Measurements from ENCODE around the gene TTC7B.

TTC7B gene

DNA sequence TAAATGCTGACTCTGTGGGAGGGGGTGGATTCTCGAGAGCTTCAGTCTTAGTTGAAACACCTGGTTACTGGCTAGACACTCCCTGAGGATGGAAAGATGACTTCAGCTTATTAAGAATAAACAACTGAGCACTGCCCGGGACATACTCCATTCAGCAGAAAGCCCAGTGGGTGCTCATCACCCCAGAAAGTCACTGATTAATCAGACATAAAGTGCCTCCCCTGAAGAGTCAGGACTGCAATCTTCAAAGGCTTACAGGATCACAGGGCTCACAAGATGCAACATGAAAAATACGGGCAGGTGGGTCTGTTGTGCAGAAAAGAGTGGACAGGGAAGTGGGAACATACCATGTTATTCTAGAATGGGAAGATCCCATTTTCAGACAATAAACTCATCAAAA is 212.4 kb downstream of the TTC7B start:
- Histone ChIP-seq H3K14ac (ENCODE audit: low read length) (no peak overlapping the region), H3K4me1 (ENCODE audit: control insufficient read depth in 2 of 2, insufficient read depth in 1 of 2, low read depth in 1 of 2, low read length in 2 of 2) (peaks cover 11 to 24% of the 10 kb centered on the region in 2 donors), H3K4me3 (ENCODE audit: low read length in 2 of 2) (no peak overlapping the region), H3K9ac (ENCODE audit: low read depth, low read length, poor library complexity) (no peak overlapping the region), H2AFZ (ENCODE audit: low read length) (no peak overlapping the region), H4K91ac (ENCODE audit: low read depth, low read length, poor library complexity) (no peak overlapping the region), H3K4me2 (ENCODE audit: insufficient read depth, low read length, poor library complexity, severe bottlenecking) (no peak overlapping the region), H3K27ac (replicated peaks; ENCODE audit: low read length) (no peak overlapping the region), H2AK5ac (ENCODE audit: low read depth, low read length) (no peak overlapping the region), H3K27me3 (ENCODE audit: control insufficient read depth in 3 of 3, insufficient read depth in 3 of 3, low read depth in 1 of 3, low read length in 3 of 3) (no peaks in the 10 kb centered on the region), H4K8ac (ENCODE audit: low read depth, low read length) (no peak overlapping the region), H2BK120ac (ENCODE audit: low read depth, low read length) (no peak overlapping the region), H3K23ac (ENCODE audit: low read depth, low read length, poor library complexity) (no peak overlapping the region), H2BK15ac (ENCODE audit: low read length) (no peak overlapping the region), H3K79me1 (ENCODE audit: low read depth, low read length) (no peaks in the 10 kb centered on the region), H3K36me3 (replicated peaks in 1 of 2; ENCODE audit: control insufficient read depth in 2 of 2, insufficient read depth in 2 of 2, low read length in 2 of 2) (no peaks in the 10 kb centered on the region), H2BK12ac (ENCODE audit: low read length) (no peak overlapping the region), H3K9me3 (replicated peaks in 1 of 2; ENCODE audit: control insufficient read depth in 2 of 2, insufficient read depth in 1 of 2, low read depth in 1 of 2, low read length in 2 of 2) (no peaks in the 10 kb centered on the region), H3K4ac (ENCODE audit: low read length) (no peak overlapping the region), H3K18ac (ENCODE audit: low read length) (no peak overlapping the region), H2BK5ac (ENCODE audit: low read length) (no peak overlapping the region)
- DNase-seq (ENCODE audit: low spot score), result no peak
- WGBS, 2 donors (ENCODE audit: extremely low coverage in 2 of 2, insufficient read length in 2 of 2, insufficient replicate concordance in 1 of 2), result no CpG with 5 or more reads among the region's 3 CpGs

DNA sequence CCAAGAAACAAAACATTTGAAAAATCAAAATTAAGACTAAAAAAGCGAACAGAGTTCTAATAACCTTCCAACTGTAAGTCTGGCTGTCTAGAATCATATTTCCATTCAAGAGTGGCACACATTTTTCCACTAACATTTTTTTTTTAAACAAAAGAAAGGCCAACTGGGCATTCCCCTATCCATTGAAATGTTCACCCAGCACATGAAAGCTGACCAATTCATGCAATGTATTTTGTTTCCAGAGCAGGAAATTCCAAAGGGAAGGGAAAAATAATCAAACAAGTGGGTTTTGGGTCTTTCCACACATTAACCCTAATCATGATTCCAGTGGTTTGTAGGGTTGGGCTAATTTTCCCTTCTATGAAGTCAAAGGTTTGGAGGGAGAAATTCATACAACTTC is 212.9 kb downstream of the TTC7B start:
- Histone ChIP-seq H3K27ac (replicated peaks; ENCODE audit: low read length) (no peak overlapping the region), H2BK12ac (ENCODE audit: low read length) (no peak overlapping the region), H3K18ac (ENCODE audit: low read length) (no peak overlapping the region), H3K36me3 (replicated peaks in 1 of 2; ENCODE audit: control insufficient read depth in 2 of 2, insufficient read depth in 2 of 2, low read length in 2 of 2) (no peaks in the 10 kb centered on the region), H3K14ac (ENCODE audit: low read length) (no peak overlapping the region), H3K4me2 (ENCODE audit: insufficient read depth, low read length, poor library complexity, severe bottlenecking) (no peak overlapping the region), H2AK5ac (ENCODE audit: low read depth, low read length) (no peak overlapping the region), H4K8ac (ENCODE audit: low read depth, low read length) (no peak overlapping the region), H2BK5ac (ENCODE audit: low read length) (no peak overlapping the region), H3K27me3 (ENCODE audit: control insufficient read depth in 3 of 3, insufficient read depth in 3 of 3, low read depth in 1 of 3, low read length in 3 of 3) (no peaks in the 10 kb centered on the region), H3K4me1 (ENCODE audit: control insufficient read depth in 2 of 2, insufficient read depth in 1 of 2, low read depth in 1 of 2, low read length in 2 of 2) (peaks cover 11 to 24% of the 10 kb centered on the region in 2 donors), H3K4me3 (ENCODE audit: low read length in 2 of 2) (no peak overlapping the region), H3K9ac (ENCODE audit: low read depth, low read length, poor library complexity) (no peak overlapping the region), H3K9me3 (replicated peaks in 1 of 2; ENCODE audit: control insufficient read depth in 2 of 2, insufficient read depth in 1 of 2, low read depth in 1 of 2, low read length in 2 of 2) (no peaks in the 10 kb centered on the region), H2AFZ (ENCODE audit: low read length) (no peak overlapping the region), H3K23ac (ENCODE audit: low read depth, low read length, poor library complexity) (no peak overlapping the region), H3K79me1 (ENCODE audit: low read depth, low read length) (no peaks in the 10 kb centered on the region), H3K4ac (ENCODE audit: low read length) (no peak overlapping the region), H2BK120ac (ENCODE audit: low read depth, low read length) (no peak overlapping the region), H4K91ac (ENCODE audit: low read depth, low read length, poor library complexity) (no peak overlapping the region), H2BK15ac (ENCODE audit: low read length) (no peak overlapping the region)
- no peak for DNase-seq (ENCODE audit: low spot score)
- no CpG with 5 or more reads among the region's 1 CpG for WGBS, 2 donors (ENCODE audit: extremely low coverage in 2 of 2, insufficient read length in 2 of 2, insufficient replicate concordance in 1 of 2)

GRCh38 chr14:90602088-90602687 is 214.0 kb downstream of the TTC7B start:
- no peak overlapping the region for H2BK15ac ChIP-seq (ENCODE audit: low read length)
- no peaks in the 10 kb centered on the region for H3K9me3 ChIP-seq (replicated peaks in 1 of 2; ENCODE audit: control insufficient read depth in 2 of 2, insufficient read depth in 1 of 2, low read depth in 1 of 2, low read length in 2 of 2)
- H3K27ac ChIP-seq (replicated peaks; ENCODE audit: low read length), result no peak overlapping the region
- H3K27me3 ChIP-seq (ENCODE audit: control insufficient read depth in 3 of 3, insufficient read depth in 3 of 3, low read depth in 1 of 3, low read length in 3 of 3), result no peaks in the 10 kb centered on the region
- H3K9ac ChIP-seq (ENCODE audit: low read depth, low read length, poor library complexity), result no peak overlapping the region
- no peak overlapping the region for H3K4ac ChIP-seq (ENCODE audit: low read length)
- no peak overlapping the region for H2BK12ac ChIP-seq (ENCODE audit: low read length)
- no peak for DNase-seq (ENCODE audit: low spot score)
- H2AFZ ChIP-seq (ENCODE audit: low read length), result no peak overlapping the region
- no peaks in the 10 kb centered on the region for H3K79me1 ChIP-seq (ENCODE audit: low read depth, low read length)
- no peak overlapping the region for H2BK120ac ChIP-seq (ENCODE audit: low read depth, low read length)
- no peak overlapping the region for H3K14ac ChIP-seq (ENCODE audit: low read length)
- no peak overlapping the region for H3K4me2 ChIP-seq (ENCODE audit: insufficient read depth, low read length, poor library complexity, severe bottlenecking)
- H3K23ac ChIP-seq (ENCODE audit: low read depth, low read length, poor library complexity), result no peak overlapping the region
- no peak overlapping the region for H3K4me3 ChIP-seq (ENCODE audit: low read length in 2 of 2)
- no peak overlapping the region for H3K18ac ChIP-seq (ENCODE audit: low read length)
- no peak overlapping the region for H2AK5ac ChIP-seq (ENCODE audit: low read depth, low read length)
- WGBS, 2 donors (ENCODE audit: extremely low coverage in 2 of 2, insufficient read length in 2 of 2, insufficient replicate concordance in 1 of 2), result no CpG with 5 or more reads among the region's 9 CpGs
- H2BK5ac ChIP-seq (ENCODE audit: low read length), result no peak overlapping the region
- H3K36me3 ChIP-seq (replicated peaks in 1 of 2; ENCODE audit: control insufficient read depth in 2 of 2, insufficient read depth in 2 of 2, low read length in 2 of 2), result no peaks in the 10 kb centered on the region
- no peak overlapping the region for H4K8ac ChIP-seq (ENCODE audit: low read depth, low read length)
- H3K4me1 ChIP-seq (ENCODE audit: control insufficient read depth in 2 of 2, insufficient read depth in 1 of 2, low read depth in 1 of 2, low read length in 2 of 2), result peaks cover 11 to 24% of the 10 kb centered on the region in 2 donors
- no peak overlapping the region for H4K91ac ChIP-seq (ENCODE audit: low read depth, low read length, poor library complexity)

- no CpG with 5 or more reads among the region's 9 CpGs for WGBS, 2 donors (ENCODE audit: extremely low coverage in 2 of 2, insufficient read length in 2 of 2, insufficient replicate concordance in 1 of 2)
- Histone ChIP-seq H2AK5ac (ENCODE audit: low read depth, low read length) (no peak overlapping the region), H3K9me3 (replicated peaks in 1 of 2; ENCODE audit: control insufficient read depth in 2 of 2, insufficient read depth in 1 of 2, low read depth in 1 of 2, low read length in 2 of 2) (no peaks in the 10 kb centered on the region), H2BK5ac (ENCODE audit: low read length) (no peak overlapping the region), H4K91ac (ENCODE audit: low read depth, low read length, poor library complexity) (no peak overlapping the region), H3K9ac (ENCODE audit: low read depth, low read length, poor library complexity) (no peak overlapping the region), H3K23ac (ENCODE audit: low read depth, low read length, poor library complexity) (no peak overlapping the region), H3K36me3 (replicated peaks in 1 of 2; ENCODE audit: control insufficient read depth in 2 of 2, insufficient read depth in 2 of 2, low read length in 2 of 2) (no peaks in the 10 kb centered on the region), H3K14ac (ENCODE audit: low read length) (no peak overlapping the region), H3K18ac (ENCODE audit: low read length) (no peak overlapping the region), H3K4ac (ENCODE audit: low read length) (no peak overlapping the region), H3K4me3 (ENCODE audit: low read length in 2 of 2) (no peak overlapping the region), H3K4me2 (ENCODE audit: insufficient read depth, low read length, poor library complexity, severe bottlenecking) (no peak overlapping the region), H2AFZ (ENCODE audit: low read length) (no peak overlapping the region), H3K79me1 (ENCODE audit: low read depth, low read length) (no peaks in the 10 kb centered on the region), H2BK120ac (ENCODE audit: low read depth, low read length) (no peak overlapping the region), H3K27ac (replicated peaks; ENCODE audit: low read length) (no peak overlapping the region), H4K8ac (ENCODE audit: low read depth, low read length) (no peak overlapping the region), H3K4me1 (ENCODE audit: control insufficient read depth in 2 of 2, insufficient read depth in 1 of 2, low read depth in 1 of 2, low read length in 2 of 2) (peaks cover 11 to 24% of the 10 kb centered on the region in 2 donors), H2BK15ac (ENCODE audit: low read length) (no peak overlapping the region), H3K27me3 (ENCODE audit: control insufficient read depth in 3 of 3, insufficient read depth in 3 of 3, low read depth in 1 of 3, low read length in 3 of 3) (no peaks in the 10 kb centered on the region), H2BK12ac (ENCODE audit: low read length) (no peak overlapping the region)
- no peak for DNase-seq (ENCODE audit: low spot score)
Observed at GRCh38 chr14:90601563-90601962, 214.7 kb downstream of the TTC7B start.
